ENCODE results near the gene FBLL1. TPM values are rescaled to one million over a fixed set of nuclear protein-coding genes. Genes with fewer than 3 reads are reported as not detected.

The FBLL1 gene
- polyA plus RNA-seq, 1 of the 3 experiments (the other 2 are of a cell fraction), result 4.4 TPM

- Histone ChIP-seq H3F3A (replicated peaks; ENCODE audit: insufficient read depth) (no peaks in the 10 kb centered on the region), H3K79me2 (ENCODE audit: insufficient read depth) (peaks cover 61% of the 10 kb centered on the region), H3K27ac (ENCODE audit: low read depth in 2 of 2, low read length in 1 of 2) (peak overlapping the region; percentile 91 to 92; a peak in 3 of 4 replicates), H4K20me1 (ENCODE audit: insufficient read depth) (peaks cover 48% of the 10 kb centered on the region), H3K27me3 (ENCODE audit: insufficient read depth) (no peaks in the 10 kb centered on the region), H2AFZ (ENCODE audit: low read depth) (no peak overlapping the region), H3K4me3 (ENCODE audit: low read depth in 2 of 2, low read length in 1 of 2) (peak overlapping the region; percentile 82 to 99), H3K9me3 (no peaks in the 10 kb centered on the region), H3K4me1 (ENCODE audit: control insufficient read depth in 1 of 2, insufficient read depth in 2 of 2, low read depth in 1 of 2, low read length in 1 of 2) (peaks cover 5 to 12% of the 10 kb centered on the region in 2 experiments; a peak in 3 of 4 replicates), H3K36me3 (replicated peaks in 1 of 2; ENCODE audit: control insufficient read depth in 1 of 2, insufficient read depth in 2 of 2, low read length in 1 of 2) (peaks cover 0 to 20% of the 10 kb centered on the region in 2 experiments), H3K9me2 (no peaks in the 10 kb centered on the region), H3K9ac (peak overlapping the region; percentile 96), H3K4me2 (peak overlapping the region; percentile 78)
- TF ChIP-seq GATA2 (CRISPR knock-in tag; IDR thresholded peaks at IDR 0.05), result 0 out of 2 replicates have a peak, but pooled peaks have one; percentile 12
- TF ChIP-seq MAX (IDR thresholded peaks at IDR 0.05; ENCODE audit: low read depth), result 0 out of 2 replicates have a peak, but pooled peaks have one; percentile 36
- no peak for TF ChIP-seq USF1 (IDR thresholded peaks at IDR 0.05; ENCODE audit: borderline replicate concordance, low read depth)
- peak; percentile 60; the same call in 1 of the 2 replicates for TF ChIP-seq MXI1 (IDR thresholded peaks at IDR 0.05; ENCODE audit: low read depth, low read length)
- no peak for TF ChIP-seq RCOR1 (IDR thresholded peaks at IDR 0.05; ENCODE audit: low read length)
- DNase-seq, result no peak
- 18% methylated on average over 3 of the region's 3 CpGs for WGBS (ENCODE audit: low lambda C conversion rate)
- ChIA-PET POLR2A (no interaction called here), CTCF (no interaction called here)
Measured at GRCh38 chr5:168578006-168578405, 48.9 kb downstream of the FBLL1 start.

- peak within 1 kb of the TSS; percentile 87 for H2AFZ ChIP-seq (ENCODE audit: low read depth)
- peak within 1 kb of the TSS; percentile 78 for H3K4me2 ChIP-seq
- H3K4me1 ChIP-seq (ENCODE audit: control insufficient read depth in 1 of 2, insufficient read depth in 2 of 2, low read depth in 1 of 2, low read length in 1 of 2), result peaks cover 5 to 12% of the 10 kb centered on the region in 2 experiments; a peak in 3 of 4 replicates
- H3K27ac ChIP-seq (ENCODE audit: low read depth in 2 of 2, low read length in 1 of 2), result peak within 1 kb of the TSS; percentile 92 to 97
- ChIA-PET POLR2A (interaction anchor here (0.7 to 1.8 kb wide), 12 partner anchors 10 to 307 kb away, joined by 3 to 9 read pairs (median 4); partner anchors contain the start of gene RARS1), CTCF (interaction anchor here (0.6 to 1.2 kb wide), 3 partner anchors 30 to 45 kb away, joined by 3 read pairs; no protein-coding TSS in a partner anchor)
- DNase-seq, result peak; percentile 73
- no peaks in the 10 kb centered on the region for H3K27me3 ChIP-seq (ENCODE audit: insufficient read depth)
- H3F3A ChIP-seq (replicated peaks; ENCODE audit: insufficient read depth), result no peaks in the 10 kb centered on the region
- H3K4me3 ChIP-seq (ENCODE audit: low read depth in 2 of 2, low read length in 1 of 2), result peak within 1 kb of the TSS; percentile 82 to 99
- peaks cover 0 to 18% of the 10 kb centered on the region in 2 experiments for H3K36me3 ChIP-seq (replicated peaks in 1 of 2; ENCODE audit: control insufficient read depth in 1 of 2, insufficient read depth in 2 of 2, low read length in 1 of 2)
- no peaks in the 10 kb centered on the region for H3K9me2 ChIP-seq
- no peaks in the 10 kb centered on the region for H3K9me3 ChIP-seq
- WGBS (ENCODE audit: low lambda C conversion rate), result 1% methylated on average over 45 of the region's 63 CpGs
- peaks cover 53% of the 10 kb centered on the region for H3K79me2 ChIP-seq (ENCODE audit: insufficient read depth)
- H4K20me1 ChIP-seq (ENCODE audit: insufficient read depth), result peaks cover 46% of the 10 kb centered on the region
- TF ChIP-seq EZH2phosphoT487 (IDR thresholded peaks at IDR 0.05; ENCODE audit: borderline replicate concordance, low read depth) (no peak), SIN3A (IDR thresholded peaks at IDR 0.05; ENCODE audit: borderline replicate concordance, low read depth, low read length) (peak; percentile 49; the same call in 1 of the 2 replicates), FOXJ3 (CRISPR knock-in tag; IDR thresholded peaks at IDR 0.05) (no peak), SMC3 (IDR thresholded peaks at IDR 0.05; ENCODE audit: low read depth, low read length) (peak; percentile 21; the same call in 1 of the 2 replicates), RAD21 (IDR thresholded peaks at IDR 0.05; ENCODE audit: low read length) (peak; percentile 37; the same call in 1 of the 2 replicates), TCF12 (IDR thresholded peaks at IDR 0.05) (no peak), RCOR1 (IDR thresholded peaks at IDR 0.05; ENCODE audit: low read length) (no peak), MAX (IDR thresholded peaks at IDR 0.05; ENCODE audit: low read depth) (peak; percentile 55; the same call in 1 of the 2 replicates), TAF1 (IDR thresholded peaks at IDR 0.05; ENCODE audit: borderline replicate concordance, low read depth, low read length) (peak; percentile 22; the same call in 1 of the 2 replicates), CHD2 (IDR thresholded peaks at IDR 0.05; ENCODE audit: low read length, partially characterized antibody) (peak; percentile 32), MXI1 (IDR thresholded peaks at IDR 0.05; ENCODE audit: low read depth, low read length) (peak; percentile 77), CTCF (IDR thresholded peaks at IDR 0.05) (0 out of 2 replicates have a peak, but pooled peaks have one; percentile 17), YY1 (IDR thresholded peaks at IDR 0.05; ENCODE audit: low read depth) (0 out of 2 replicates have a peak, but pooled peaks have one; percentile 45)
- peak within 1 kb of the TSS; percentile 96 for H3K9ac ChIP-seq
Measured at GRCh38 chr5:168578538-168579487, 49.7 kb downstream of the FBLL1 start, which contains the start of gene PANK3. PANK3 (minus strand) TSS chr5:168579368; CDS start chr5:168579283, 85 bp downstream.

Measured in SK-N-SH (cell line).